Measurements from ENCODE around the gene LRRC17. TPM values are rescaled to one million over a fixed set of nuclear protein-coding genes. Genes with fewer than 3 reads are reported as not detected.

The LRRC17 gene
- total RNA-seq, 1 donor from 2014 or later: 1.2 TPM

DNA sequence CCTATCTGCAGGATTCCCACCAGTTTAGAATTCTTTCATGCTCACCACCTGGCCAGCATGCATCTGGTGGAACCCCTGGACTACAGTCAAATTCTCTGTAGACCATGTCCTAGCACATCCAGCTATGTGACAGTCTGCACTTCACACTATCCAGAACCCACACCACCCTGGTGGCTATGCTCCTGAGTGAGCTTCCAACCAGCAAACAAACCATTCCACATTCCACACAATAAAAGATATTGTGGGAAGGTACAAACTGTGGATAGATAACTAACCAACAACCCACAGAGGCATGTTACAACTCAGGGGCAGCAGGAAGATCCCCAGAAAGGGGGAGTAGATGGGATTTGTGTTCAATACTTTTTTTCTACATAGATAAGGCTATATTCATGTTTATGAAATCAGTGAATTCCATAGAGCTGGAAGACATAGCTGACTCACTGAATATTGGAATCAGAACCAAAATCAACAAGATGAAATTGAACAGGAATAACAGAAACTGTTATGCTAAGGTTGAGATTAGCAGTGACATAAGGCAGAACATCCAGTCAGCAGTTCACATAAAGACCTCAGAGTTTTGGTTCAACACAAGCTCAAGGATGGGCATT is 72.5 kb downstream of the LRRC17 start:
- DNase-seq (ENCODE audit: low spot score): no peak

GRCh38 chr7:102988088-102988487 is 75.3 kb downstream of the LRRC17 start:
- DNase-seq (ENCODE audit: low spot score): no peak

- DNase-seq (ENCODE audit: low spot score): no peak
Measured at GRCh38 chr7:102988631-102989560, 76.1 kb downstream of the LRRC17 start.

DNA sequence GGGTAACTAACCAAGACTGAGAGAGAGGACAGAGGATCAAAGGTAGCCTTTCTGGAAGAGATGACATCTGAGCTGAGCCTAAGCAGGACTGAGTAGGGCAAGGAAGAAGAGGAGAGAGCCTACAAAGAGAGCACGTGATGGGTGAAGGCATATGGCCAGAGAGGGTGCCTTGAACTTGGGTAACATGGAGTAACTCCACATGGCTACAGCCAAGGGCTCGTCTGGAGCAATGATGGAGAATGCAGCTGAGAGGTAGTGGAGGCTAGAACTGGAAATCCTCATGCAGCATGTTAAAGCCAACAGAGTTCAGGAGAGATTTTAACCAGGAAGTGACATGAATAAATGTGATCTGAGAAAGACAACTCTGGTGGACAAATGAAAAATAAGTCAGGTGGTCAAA is 77.8 kb downstream of the LRRC17 start:
- DNase-seq (ENCODE audit: low spot score): no peak

- no peak for DNase-seq (ENCODE audit: low spot score)
Measured at GRCh38 chr7:102991077-102991539, 78.3 kb downstream of the LRRC17 start.

GRCh38 chr7:102991540-102992214 is 78.9 kb downstream of the LRRC17 start:
- no peak for DNase-seq (ENCODE audit: low spot score)

GRCh38 chr7:102992509-102992937 is 79.7 kb downstream of the LRRC17 start:
- no peak for DNase-seq (ENCODE audit: low spot score)

- no peak for DNase-seq (ENCODE audit: low spot score)
Measured at GRCh38 chr7:102992938-102993717, 80.3 kb downstream of the LRRC17 start.

GRCh38 chr7:102993718-102994029 is 80.9 kb downstream of the LRRC17 start:
- no peak for DNase-seq (ENCODE audit: low spot score)

DNA sequence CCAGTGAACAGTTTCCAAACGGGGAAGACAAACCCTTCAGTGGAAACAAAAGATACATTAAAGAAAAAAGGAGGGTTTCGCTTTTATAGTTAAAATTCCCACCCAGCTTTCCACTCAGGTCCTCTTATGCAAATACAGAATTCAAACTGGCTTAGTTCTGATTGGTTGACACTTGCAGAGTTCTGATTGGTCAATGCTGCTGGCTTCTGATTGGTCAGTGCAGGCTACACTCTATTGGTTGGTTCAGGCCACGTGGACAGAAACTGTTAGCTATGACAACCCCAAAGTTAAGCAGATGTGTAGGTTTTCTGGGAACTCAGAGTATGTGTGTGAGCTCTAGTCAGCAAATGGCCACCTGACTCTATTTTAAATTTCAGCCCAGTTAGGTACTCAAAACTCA is 81.8 kb downstream of the LRRC17 start:
- no peak for DNase-seq (ENCODE audit: low spot score)

Other genes with a start within 250 kb of the LRRC17 start
- gene POLR2J2, start 241.3 kb upstream of the LRRC17 start, total RNA-seq: 7.1 TPM
- 4.1 TPM for gene FAM185A, start 164.0 kb upstream of the LRRC17 start, total RNA-seq
- 0.55 TPM for gene FBXL13, start 161.8 kb downstream of the LRRC17 start, total RNA-seq
- gene ARMC10, start 162.1 kb downstream of the LRRC17 start, total RNA-seq: 34.2 TPM
- 4.6 TPM for gene NAPEPLD, start 236.1 kb downstream of the LRRC17 start, total RNA-seq

All from mesenteric fat pad (tissue), 1 donor.